G401.6 (cell line): ENCODE measurements around the gene MRGPRX2.

Experiments used
- FAIRE-seq: peaks from 2 replicates; lab custom pipeline; 2012; peaks lifted over from hg19 to GRCh38; lab: Jason Lieb, UNC

The MRGPRX2 gene

GRCh38 chr11:19075636-19076035, 15.1 kb upstream of the MRGPRX2 start:
- FAIRE-seq = no peak

DNA sequence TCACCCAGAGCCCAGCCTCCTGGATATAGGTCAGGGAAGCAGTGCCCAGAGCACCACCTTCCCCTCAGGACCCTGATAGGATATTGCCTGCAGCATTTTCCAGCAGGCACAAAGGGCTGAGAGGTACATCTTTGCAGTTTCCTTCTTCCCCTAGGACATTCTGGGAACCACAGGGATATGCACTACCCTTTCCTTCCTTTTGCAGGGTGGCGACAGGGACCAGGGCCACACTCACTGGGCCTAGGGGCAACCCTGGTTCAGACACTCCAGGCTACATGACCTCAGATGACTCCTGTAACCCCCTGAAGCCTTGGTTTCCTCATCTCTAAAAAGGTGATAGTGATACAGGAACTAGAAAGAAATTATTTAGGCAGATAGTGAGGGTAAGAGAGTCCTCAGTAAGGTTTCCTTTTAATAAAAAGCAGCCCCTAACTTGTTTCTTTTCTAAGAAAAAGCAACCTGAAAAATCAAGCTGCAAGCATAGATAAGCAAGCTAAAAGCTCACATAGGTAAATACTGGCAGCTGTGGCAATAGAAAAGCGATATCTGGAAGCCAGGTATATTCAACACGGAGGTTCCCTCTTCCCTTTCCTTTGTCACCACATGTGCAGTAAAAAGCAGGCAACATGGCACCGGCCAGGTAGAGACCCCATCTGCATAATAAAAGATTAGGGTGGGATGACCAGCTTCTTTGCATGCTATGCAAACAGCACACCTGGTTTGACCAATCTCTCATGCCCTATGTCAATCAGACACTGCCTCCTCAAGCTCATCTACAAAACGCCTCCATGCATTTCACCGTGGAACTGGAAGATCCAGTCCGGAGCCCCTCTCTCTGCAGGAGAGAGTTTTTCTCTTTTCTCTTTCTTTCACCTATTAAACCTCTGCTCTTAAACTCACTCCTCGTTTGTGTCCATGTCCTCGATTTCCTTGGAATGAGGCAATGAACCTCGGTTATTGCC, 13.2 kb upstream of the MRGPRX2 start:
- no peak for FAIRE-seq

DNA sequence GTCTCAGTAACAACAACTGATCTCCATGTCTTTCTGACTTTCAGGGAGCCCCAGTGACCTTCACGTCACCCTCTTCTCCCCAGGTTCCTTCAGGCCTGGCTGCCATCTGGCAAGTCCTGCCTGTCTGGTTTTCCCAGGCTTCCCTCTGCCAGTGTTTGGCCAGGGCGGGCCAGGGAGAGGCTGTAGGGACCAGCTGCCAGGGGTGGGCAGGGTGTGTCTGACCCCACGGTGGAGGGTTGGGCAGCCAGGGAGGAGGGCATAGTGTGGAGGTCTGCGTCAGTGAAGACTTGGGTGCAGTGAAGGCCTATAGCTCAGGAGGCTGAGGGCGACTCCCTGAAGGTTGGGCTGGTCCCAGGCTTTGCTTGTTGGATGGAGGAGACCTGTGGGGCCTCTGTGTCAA, 11.9 kb upstream of the MRGPRX2 start:
- FAIRE-seq = no peak

- peak; percentile 89 for FAIRE-seq
These were observed 10.7 kb upstream of the MRGPRX2 start for GRCh38 chr11:19071255-19071654.

DNA sequence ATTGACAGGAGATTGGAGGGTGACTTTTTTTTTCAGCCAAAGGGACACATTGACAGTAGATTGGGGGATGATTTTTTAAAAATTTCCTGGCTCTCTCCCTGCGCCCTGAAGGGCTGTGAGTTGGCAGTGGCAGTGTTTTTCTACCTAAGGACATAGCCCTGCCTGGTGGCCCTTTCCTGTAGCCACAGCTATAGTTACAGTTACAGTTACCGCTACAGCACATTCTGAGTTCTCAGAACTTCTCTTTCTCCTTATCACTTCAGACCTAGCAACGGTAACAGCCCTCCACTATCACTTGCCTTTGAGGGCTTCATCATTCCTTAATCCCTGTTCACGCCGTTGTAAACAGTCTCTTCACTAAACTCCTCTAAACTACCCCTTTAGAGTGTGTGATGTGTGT, 684 bp downstream of the MRGPRX2 start:
- FAIRE-seq = no peak

GRCh38 chr11:19055905-19056304, 4.6 kb downstream of the MRGPRX2 start:
- no peak for FAIRE-seq

DNA sequence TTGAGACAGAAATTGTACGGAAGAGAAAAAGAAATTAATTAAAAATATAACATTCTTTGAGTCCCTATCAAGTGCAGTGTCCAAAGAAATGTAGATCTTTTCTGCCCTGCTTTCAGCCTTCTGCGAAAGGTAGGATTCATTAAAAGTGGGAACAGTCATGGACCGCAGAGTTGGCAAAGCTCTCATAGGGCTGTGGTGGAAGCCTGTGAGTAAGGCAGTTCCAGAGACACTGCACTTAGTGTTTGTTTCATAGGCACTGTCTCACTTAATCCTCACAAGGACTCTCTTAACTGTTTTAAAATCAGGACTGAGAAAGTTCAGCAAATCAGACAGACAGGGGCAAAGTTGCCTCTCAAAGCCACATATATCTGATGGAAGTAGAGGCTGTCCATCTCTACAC, 5.5 kb downstream of the MRGPRX2 start:
- no peak for FAIRE-seq

DNA sequence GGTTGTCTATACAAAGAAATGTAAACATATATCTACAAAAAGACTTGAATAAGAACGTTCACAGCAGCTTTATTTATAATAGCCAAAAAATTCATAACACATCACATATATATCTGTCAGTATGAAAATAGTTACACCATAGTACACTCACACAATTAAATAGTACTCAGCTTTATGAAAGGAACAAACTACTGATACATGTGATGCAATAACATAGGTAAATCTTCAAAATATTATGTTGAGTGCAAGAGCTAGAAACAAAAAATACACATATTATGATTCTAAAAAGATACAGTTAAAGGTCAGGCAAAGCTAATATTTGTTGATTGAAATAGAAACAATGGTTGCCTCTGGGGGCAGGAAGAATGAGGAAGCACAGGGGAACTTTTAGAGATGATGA, 6.6 kb downstream of the MRGPRX2 start:
- no peak for FAIRE-seq

DNA sequence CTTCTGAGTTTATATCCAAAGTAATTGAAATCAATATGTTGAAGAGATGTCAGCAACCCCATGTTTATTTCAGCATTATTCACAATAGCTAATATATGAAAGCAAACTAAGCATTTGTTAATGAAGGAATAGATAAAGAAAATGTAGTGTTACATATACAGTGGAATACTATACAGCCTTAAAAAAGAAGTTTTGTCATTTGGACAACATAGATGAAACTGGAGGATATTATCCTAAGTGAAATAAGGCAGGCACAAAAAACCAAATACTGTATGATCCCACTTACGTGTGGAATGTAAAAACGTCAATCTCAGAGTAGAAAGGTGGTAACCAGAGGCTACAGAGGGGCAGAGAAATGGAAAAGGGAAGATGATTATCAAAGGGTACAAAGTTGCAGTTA, 10.2 kb downstream of the MRGPRX2 start:
- FAIRE-seq = no peak

GRCh38 chr11:19049351-19049750, 11.2 kb downstream of the MRGPRX2 start:
- FAIRE-seq = no peak

DNA sequence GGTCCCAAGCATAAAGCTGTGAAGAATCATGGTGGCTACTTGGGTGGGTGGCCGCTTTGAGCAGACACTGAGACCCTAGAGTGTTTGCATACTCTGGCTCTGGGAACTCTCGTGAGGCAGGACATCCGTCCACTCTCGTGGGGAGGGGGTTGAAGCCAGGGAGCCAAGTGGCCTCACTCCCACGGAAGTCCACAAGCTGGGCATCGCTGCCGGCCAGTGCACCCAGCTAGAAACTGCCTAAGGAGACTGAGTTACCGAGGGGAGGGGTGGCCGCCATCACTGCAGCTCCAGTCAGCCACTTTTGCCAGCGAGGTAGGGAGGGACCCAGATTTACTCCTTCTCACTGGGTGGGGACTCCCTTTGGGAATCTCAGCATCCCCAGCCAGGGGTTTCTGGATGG, 20.5 kb downstream of the MRGPRX2 start:
- FAIRE-seq = no peak

- FAIRE-seq = no peak
These were observed 21.1 kb downstream of the MRGPRX2 start for GRCh38 chr11:19039409-19039808.

DNA sequence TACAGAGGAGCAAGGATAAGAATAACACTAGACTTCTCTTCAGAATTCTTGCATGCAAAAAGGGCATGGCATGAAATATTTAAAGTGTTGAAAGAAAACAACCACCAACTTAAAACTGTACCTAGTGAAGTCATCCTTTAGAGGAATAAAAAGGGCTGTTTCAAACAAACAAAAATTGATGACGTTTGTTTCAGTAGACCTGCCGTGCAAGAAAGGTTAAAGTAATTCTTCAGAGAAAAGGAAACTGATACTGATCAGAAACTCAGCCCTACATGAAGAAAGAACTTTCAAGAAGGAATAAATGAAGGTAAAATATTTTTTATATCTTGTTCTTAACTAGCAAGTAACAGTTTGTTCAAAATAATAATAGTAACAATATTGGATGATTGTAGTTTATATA, 27.5 kb downstream of the MRGPRX2 start:
- no peak for FAIRE-seq

GRCh38 chr11:19027829-19028595, 32.5 kb downstream of the MRGPRX2 start:
- FAIRE-seq = no peak

DNA sequence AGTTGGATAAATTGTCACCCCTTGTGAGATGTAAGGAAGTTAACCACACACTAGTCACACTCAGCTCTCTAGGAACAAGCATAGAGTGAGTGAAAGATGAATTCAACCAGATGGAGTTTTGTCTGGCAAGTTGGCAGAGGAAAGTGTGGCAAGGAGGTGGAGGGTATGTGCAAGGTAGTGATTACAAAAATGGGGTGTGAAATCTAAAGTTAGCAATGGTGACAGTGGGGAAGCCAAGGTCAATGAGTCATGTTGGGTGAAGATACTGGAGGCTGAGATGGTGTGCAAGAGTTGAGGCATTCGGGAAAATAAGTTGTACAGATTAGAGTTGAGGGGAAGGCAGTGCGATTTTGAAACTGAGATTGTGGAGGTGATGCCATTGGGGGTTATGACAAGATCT, 33.7 kb downstream of the MRGPRX2 start:
- no peak for FAIRE-seq

DNA sequence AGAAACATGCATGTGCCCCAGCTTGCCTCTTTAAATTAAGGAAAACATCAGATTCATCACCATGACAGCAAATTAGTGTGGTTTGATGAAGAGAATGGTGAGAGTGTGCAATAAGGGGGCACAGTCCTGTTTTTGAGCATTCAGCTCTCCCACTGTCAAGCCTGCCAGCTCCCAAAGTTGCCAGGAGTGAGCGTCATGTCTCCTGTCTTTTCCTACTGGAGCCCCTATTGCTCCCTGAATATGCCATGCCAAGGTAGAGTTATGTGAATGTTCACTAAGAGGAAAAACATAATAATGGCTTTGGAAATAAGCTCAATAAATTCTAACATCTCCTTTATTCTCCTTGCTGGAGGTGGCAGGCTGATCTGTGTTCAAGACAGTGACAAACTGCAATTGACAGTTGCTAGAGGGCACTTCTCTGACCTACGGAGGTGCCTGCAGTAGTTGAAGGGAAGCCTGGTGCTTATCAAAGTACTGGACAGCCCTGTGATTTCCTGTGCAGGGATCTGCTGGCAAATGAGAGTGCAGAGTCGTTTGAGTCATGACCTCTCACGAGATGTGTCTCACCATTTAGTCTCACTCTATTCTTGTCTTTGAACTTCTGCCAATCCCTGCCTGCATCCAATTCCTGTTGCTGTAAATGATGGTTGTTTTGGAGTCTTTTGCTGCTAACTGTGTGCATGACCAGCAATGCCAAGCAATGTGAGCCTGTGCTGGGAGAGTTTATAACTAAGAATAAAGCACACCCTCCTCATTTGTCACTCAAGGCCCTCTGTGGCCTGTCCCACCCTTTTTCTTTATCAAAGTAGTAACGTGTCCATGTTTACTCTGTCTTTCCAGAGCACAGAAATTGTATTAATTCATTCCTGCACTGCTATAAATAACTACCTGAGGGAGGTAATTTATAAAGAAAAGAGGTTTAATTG, 34.8 kb downstream of the MRGPRX2 start:
- no peak for FAIRE-seq

DNA sequence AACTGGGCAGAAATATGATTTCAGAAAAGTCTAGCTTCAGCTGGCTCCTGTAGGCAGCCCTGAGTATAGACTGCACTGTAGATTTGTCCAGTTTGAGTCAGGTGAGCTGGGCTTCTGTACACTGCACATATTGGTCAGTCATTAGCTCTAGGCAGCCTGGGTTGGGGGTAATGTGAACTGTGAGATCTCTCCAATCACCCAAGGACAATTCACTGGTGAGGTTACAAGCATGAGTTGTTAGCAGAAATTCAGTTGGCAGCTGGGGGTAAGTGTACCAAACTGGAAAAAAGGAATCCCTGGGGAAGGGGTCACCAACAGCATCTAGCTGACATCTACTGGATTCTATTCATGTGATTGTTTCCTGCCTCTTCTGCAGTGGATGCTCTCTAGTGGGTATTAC, 39.7 kb downstream of the MRGPRX2 start:
- no peak for FAIRE-seq

DNA sequence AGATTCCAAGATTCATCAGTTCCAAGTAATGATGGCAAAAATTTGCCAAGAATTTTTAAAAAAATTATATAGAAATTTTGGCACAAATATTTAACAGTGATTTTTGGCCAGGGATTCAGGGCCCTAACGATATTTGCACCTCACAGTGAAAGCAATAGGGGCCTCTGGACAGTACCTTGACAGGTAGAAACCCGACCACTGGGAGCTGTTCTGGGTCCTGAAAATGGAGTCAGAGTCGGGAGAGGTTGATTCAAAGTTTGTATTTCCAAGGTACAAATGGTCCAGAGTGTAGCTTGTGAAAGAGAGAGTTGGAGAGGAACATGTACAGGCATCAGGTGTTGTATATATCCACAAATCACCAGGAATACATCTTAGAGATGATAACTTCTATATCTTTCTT, 41.6 kb downstream of the MRGPRX2 start:
- no peak for FAIRE-seq

- FAIRE-seq = no peak
These were observed 47.2 kb downstream of the MRGPRX2 start for GRCh38 chr11:19013181-19013857.

DNA sequence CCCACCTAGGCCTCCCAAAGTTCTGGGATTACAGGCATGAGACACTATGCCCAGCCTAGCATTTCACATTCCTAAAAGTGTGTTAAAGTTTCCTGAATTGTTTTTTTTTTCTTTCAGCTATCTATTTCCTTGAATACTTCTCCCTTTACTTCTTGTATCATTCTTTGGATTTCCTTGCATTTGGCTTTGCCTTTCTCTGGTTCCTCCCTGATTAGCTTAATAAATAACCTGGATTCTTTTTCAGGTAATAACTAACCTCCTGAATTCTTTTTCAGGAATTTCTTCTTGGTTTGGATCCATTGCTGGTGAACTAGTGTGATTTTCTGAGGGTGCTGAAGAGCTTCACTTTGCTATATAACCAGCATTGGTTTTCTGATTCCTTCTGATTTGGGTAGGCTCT, 47.9 kb downstream of the MRGPRX2 start:
- no peak for FAIRE-seq
